Neural cell (in vitro differentiated cells): Measurements from ENCODE around the gene INPP5A. TPM values are rescaled to one million over a fixed set of nuclear protein-coding genes. Genes with fewer than 3 reads are reported as not detected.

Source experiments
- H2AFZ ChIP-seq: fragments of 200-600, 300-800 bp; sonication (generic), shearing (Covaris generic); 2 replicates; pipeline ENCODE4 v1.6.0; 2014; ENCODE audit warnings: low read depth, mild to moderate bottlenecking, antibody characterized with exemption, low read length, moderate library complexity
- H3F3A ChIP-seq: fragments of 200-600 bp; shearing (Covaris generic); 2 replicates; pipeline ENCODE4 v1.6.1; 2016; ENCODE audit warnings: mild to moderate bottlenecking, moderate library complexity, mixed read lengths, antibody characterized with exemption, low read length; ENCODE audit not compliant: insufficient read depth, poor library complexity, severe bottlenecking
- H3K27ac ChIP-seq: fragments of 200-600, 300-800 bp; sonication (generic), shearing (Covaris generic); 2 replicates; pipeline ENCODE4 v1.5.1; 2014; ENCODE audit warnings: mild to moderate bottlenecking, low read length, moderate library complexity
- H3K27me3 ChIP-seq: fragments of 300-800, 200-600 bp; sonication (generic), shearing (Covaris generic); 2 replicates; pipeline ENCODE4 v1.6.0; 2014; ENCODE audit warnings: mild to moderate bottlenecking, low read depth, low read length, moderate library complexity; ENCODE audit not compliant: insufficient read depth
- H3K36me3 ChIP-seq: fragments of 300-800, 200-600 bp; sonication (generic), shearing (Covaris generic); 2 replicates; pipeline ENCODE4 v1.5.1; 2014; ENCODE audit warnings: mild to moderate bottlenecking, antibody characterized with exemption, low read length, moderate library complexity; ENCODE audit not compliant: insufficient read depth
- H3K4me2 ChIP-seq: fragments of 300-800, 200-600 bp; sonication (generic), shearing (Covaris generic); 2 replicates; pipeline ENCODE4 v1.6.0; 2014; ENCODE audit warnings: mild to moderate bottlenecking, low read length
- H3K4me3 ChIP-seq: fragments of 300-800, 200-600 bp; sonication (generic), shearing (Covaris generic); 2 replicates; pipeline ENCODE4 v1.5.1; 2014; ENCODE audit warnings: mild to moderate bottlenecking, low read length, moderate library complexity
- H3K79me2 ChIP-seq: fragments of 200-600 bp; shearing (Covaris generic); replicated peaks from 2 replicates; pipeline ENCODE4 v1.6.0; 2014; ENCODE audit warnings: mild to moderate bottlenecking, low read length, moderate library complexity; ENCODE audit not compliant: insufficient read depth
- H3K9ac ChIP-seq: fragments of 300-800, 200-600 bp; sonication (generic), shearing (Covaris generic); 2 replicates; pipeline ENCODE4 v1.6.1; 2016; ENCODE audit warnings: mild to moderate bottlenecking, low read length, mixed read lengths
- H3K9me2 ChIP-seq: fragments of 200-600 bp; shearing (Covaris generic); 2 replicates; pipeline ENCODE4 v1.6.1; 2016; ENCODE audit warnings: mild to moderate bottlenecking, low read length, mixed read lengths; ENCODE audit not compliant: insufficient read depth
- H3K9me3 ChIP-seq: fragments of 200-600, 300-800 bp; sonication (generic), shearing (Covaris generic); 2 replicates; pipeline ENCODE4 v1.6.1; 2016; ENCODE audit warnings: mild to moderate bottlenecking, mixed run types, low read length, moderate library complexity, mixed read lengths
- H4K20me1 ChIP-seq: fragments of 200-600 bp; shearing (Covaris generic); 2 replicates; pipeline ENCODE4 v1.6.1; 2016; ENCODE audit warnings: mild to moderate bottlenecking, mixed run types; ENCODE audit not compliant: insufficient read depth
- EP300 ChIP-seq: fragments of 450-650 bp; conservative IDR thresholded peaks from 2 replicates; pipeline ENCODE4 v1.6.1; 2014; ENCODE audit warnings: antibody characterized with exemption, mild to moderate bottlenecking, moderate library complexity; ENCODE audit not compliant: poor library complexity, severe bottlenecking
- EZH2 ChIP-seq: fragments of 200-600, 300-800 bp; shearing (Covaris generic), sonication (generic); IDR thresholded peaks from 2 replicates; pipeline ENCODE4 v1.6.1; 2014; ENCODE audit warnings: antibody characterized with exemption, low read length, borderline replicate concordance, mild to moderate bottlenecking; ENCODE audit not compliant: insufficient read depth, poor library complexity, severe bottlenecking
- MXI1 ChIP-seq: fragments of 450-650 bp; conservative IDR thresholded peaks from 2 replicates; pipeline ENCODE4 v1.6.1; 2014; ENCODE audit warnings: antibody characterized with exemption, mild to moderate bottlenecking; ENCODE audit not compliant: poor library complexity, severe bottlenecking
- POLR2AphosphoS5 ChIP-seq: IDR thresholded peaks from 2 replicates; pipeline ENCODE4 v1.6.1; 2012
- RAD21 ChIP-seq: fragments of 450-650 bp; conservative IDR thresholded peaks from 2 replicates; pipeline ENCODE4 v1.6.1; 2014; ENCODE audit warnings: antibody characterized with exemption, mild to moderate bottlenecking, moderate library complexity
- SMC3 ChIP-seq: fragments of 450-650 bp; conservative IDR thresholded peaks from 2 replicates; pipeline ENCODE4 v1.6.1; 2014; ENCODE audit warnings: antibody characterized with exemption, mild to moderate bottlenecking, moderate library complexity; ENCODE audit not compliant: poor library complexity
- TAF1 ChIP-seq: IDR thresholded peaks from 2 replicates; pipeline ENCODE4 v1.6.1; 2012; ENCODE audit warnings: low read depth
- polyA plus RNA-seq: library from polyadenylated mRNA; depleted of rRNA; stranded (reverse); fragments of >200 nt; gene quantifications from 2 replicates; pipeline ENCODE4 v1.2.3, GENCODE V29; 2014
- TF ChIP-seq, protein P1 (sequence below): fragments of 450-650 bp; IDR thresholded peaks from 2 replicates; pipeline ENCODE4 v1.5.1; 2014; ENCODE audit warnings: antibody characterized with exemption, mild to moderate bottlenecking, moderate library complexity; ENCODE audit not compliant: poor library complexity, severe bottlenecking
- TF ChIP-seq, protein P2 (sequence below): IDR thresholded peaks from 2 replicates; pipeline ENCODE4 v1.6.1; 2012; ENCODE audit warnings: borderline replicate concordance

The INPP5A gene
- polyA plus RNA-seq, 1 donor from 2014 or later = 48.8 TPM

DNA sequence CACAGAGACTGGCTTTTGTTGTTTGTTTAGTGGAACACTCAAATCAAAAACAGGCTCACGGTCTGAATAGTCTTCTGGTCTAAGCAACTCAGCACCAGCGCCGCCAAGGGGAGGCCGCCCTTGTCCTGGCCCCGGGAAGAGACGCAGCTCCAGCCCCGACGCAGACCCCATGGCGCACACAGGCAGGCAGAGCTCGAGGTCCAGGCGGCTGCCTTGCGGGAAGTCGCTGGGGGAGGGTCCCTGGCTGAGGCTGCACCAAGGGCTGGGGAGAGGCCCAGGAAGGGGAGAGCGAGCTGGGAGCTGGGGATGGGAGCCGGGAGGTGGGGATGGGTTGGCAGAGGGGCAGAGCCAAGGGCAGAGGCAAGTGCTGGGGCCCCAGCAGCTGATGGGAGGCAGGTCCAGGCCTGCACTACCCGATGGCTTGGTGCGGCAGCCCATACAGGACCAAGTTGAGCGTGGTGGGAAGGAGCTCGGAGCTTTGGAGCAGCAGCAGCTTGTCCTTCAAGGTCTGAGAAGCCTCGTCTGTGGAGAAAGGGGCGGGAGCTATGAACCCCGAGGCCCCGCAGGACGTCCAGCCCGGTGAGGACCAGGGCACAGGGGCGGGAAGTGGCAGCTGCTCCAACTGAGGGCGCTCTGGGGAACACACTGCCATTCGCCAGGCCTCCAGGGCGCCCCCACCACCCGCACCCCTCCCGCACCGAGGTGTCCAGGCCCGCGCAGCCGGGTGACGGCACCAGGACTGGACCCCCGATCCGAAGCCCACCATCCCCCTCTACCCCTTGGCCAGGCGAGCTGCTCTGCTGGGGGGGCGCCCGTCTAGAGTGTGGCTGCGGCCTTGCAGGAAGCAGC is 271.0 kb downstream of the INPP5A start:
- no peak overlapping the region for H3K4me2 ChIP-seq
- H3K27ac ChIP-seq = no peak overlapping the region
- no peak overlapping the region for H3K9ac ChIP-seq
- TF ChIP-seq TAF1 (no peak), MXI1 (no peak), POLR2AphosphoS5 (no peak), SMC3 (no peak), EZH2 (no peak), EP300 (no peak)
- TF ChIP-seq, protein P1, sequence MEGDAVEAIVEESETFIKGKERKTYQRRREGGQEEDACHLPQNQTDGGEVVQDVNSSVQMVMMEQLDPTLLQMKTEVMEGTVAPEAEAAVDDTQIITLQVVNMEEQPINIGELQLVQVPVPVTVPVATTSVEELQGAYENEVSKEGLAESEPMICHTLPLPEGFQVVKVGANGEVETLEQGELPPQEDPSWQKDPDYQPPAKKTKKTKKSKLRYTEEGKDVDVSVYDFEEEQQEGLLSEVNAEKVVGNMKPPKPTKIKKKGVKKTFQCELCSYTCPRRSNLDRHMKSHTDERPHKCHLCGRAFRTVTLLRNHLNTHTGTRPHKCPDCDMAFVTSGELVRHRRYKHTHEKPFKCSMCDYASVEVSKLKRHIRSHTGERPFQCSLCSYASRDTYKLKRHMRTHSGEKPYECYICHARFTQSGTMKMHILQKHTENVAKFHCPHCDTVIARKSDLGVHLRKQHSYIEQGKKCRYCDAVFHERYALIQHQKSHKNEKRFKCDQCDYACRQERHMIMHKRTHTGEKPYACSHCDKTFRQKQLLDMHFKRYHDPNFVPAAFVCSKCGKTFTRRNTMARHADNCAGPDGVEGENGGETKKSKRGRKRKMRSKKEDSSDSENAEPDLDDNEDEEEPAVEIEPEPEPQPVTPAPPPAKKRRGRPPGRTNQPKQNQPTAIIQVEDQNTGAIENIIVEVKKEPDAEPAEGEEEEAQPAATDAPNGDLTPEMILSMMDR = no peak
- TF ChIP-seq, protein P2, sequence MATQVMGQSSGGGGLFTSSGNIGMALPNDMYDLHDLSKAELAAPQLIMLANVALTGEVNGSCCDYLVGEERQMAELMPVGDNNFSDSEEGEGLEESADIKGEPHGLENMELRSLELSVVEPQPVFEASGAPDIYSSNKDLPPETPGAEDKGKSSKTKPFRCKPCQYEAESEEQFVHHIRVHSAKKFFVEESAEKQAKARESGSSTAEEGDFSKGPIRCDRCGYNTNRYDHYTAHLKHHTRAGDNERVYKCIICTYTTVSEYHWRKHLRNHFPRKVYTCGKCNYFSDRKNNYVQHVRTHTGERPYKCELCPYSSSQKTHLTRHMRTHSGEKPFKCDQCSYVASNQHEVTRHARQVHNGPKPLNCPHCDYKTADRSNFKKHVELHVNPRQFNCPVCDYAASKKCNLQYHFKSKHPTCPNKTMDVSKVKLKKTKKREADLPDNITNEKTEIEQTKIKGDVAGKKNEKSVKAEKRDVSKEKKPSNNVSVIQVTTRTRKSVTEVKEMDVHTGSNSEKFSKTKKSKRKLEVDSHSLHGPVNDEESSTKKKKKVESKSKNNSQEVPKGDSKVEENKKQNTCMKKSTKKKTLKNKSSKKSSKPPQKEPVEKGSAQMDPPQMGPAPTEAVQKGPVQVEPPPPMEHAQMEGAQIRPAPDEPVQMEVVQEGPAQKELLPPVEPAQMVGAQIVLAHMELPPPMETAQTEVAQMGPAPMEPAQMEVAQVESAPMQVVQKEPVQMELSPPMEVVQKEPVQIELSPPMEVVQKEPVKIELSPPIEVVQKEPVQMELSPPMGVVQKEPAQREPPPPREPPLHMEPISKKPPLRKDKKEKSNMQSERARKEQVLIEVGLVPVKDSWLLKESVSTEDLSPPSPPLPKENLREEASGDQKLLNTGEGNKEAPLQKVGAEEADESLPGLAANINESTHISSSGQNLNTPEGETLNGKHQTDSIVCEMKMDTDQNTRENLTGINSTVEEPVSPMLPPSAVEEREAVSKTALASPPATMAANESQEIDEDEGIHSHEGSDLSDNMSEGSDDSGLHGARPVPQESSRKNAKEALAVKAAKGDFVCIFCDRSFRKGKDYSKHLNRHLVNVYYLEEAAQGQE = no peak
- H3K9me3 ChIP-seq = no peaks in the 10 kb centered on the region
- H3K9me2 ChIP-seq = no peaks in the 10 kb centered on the region
- H2AFZ ChIP-seq = no peak overlapping the region
- H3K79me2 ChIP-seq = no peaks in the 10 kb centered on the region
- H3K4me3 ChIP-seq = no peak overlapping the region
- no peaks in the 10 kb centered on the region for H3K36me3 ChIP-seq
- H3K27me3 ChIP-seq = no peaks in the 10 kb centered on the region
- no peaks in the 10 kb centered on the region for H4K20me1 ChIP-seq
- H3F3A ChIP-seq = no peaks in the 10 kb centered on the region

DNA sequence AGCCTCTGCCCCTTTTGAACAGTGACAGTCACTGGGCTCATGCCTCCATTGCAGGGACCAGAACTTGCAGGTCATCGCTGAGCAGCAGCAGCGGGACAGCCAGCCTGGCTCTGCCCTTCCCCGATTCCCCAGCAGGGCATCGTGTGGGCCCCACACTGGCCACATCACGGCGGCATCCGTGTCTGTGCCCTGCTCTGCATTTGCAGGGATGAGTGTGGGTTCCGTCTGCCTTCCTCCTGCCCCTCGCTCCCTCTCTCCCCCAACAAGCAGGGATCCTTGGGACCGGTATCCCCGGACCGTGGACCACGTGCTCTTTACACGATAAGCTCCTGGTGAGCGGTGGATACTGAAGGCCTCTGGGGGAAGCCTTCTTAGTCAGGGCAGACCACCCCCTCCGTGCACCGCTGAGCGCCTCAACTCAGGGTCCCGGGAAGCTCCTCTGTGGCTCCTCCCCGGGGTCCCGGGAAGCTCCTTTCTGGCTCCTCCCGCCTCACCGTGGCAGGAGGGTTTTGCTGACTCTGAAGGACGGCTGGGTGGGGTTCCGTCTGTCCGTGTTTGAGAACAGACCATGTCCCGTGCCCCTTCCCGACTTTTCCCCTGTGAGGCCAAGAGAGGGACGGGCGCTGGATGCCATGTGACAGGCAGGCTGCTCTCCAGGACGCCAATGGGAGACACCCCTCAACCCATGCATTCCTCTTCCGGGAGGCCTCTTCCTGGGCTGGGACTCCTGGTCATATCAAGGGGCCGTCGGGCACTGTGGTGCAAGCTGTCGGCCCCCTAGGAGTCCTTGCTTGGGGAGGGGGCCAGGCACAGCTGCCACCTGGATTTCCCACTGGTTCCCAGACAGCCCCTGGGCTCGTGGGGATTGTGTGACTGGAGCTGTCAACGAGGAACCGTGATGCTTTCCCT is 271.9 kb downstream of the INPP5A start:
- Histone ChIP-seq H3F3A (no peaks in the 10 kb centered on the region), H2AFZ (no peak overlapping the region), H3K4me2 (no peak overlapping the region), H4K20me1 (no peaks in the 10 kb centered on the region), H3K27me3 (no peaks in the 10 kb centered on the region), H3K9me3 (no peaks in the 10 kb centered on the region), H3K27ac (no peak overlapping the region), H3K79me2 (no peaks in the 10 kb centered on the region), H3K9me2 (no peaks in the 10 kb centered on the region), H3K36me3 (no peaks in the 10 kb centered on the region), H3K4me3 (no peak overlapping the region), H3K9ac (no peak overlapping the region)
- TF ChIP-seq POLR2AphosphoS5 (no peak), RAD21 (no peak), MXI1 (no peak), EZH2 (no peak), TAF1 (no peak), SMC3 (no peak), EP300 (no peak)
- TF ChIP-seq, protein P1 = no peak
- TF ChIP-seq, protein P2 = no peak
